HCT116 (cell line): ENCODE measurements around the gene ANXA3.

Experiments used
- CEBPB ChIP-seq: IDR thresholded peaks from 2 replicates; pipeline ENCODE4 v1.6.1; 2012; ENCODE audit warnings: low read depth
- CTCF ChIP-seq, 3 experiments: fragments of 200-600 bp in 1 of 3; sonication (generic) in 1 of 3; IDR thresholded peaks in 2 of 3; conservative IDR thresholded peaks in 1 of 3; 2 replicates each; pipeline ENCODE4 v1.5.1; 2012 to 2017; ENCODE audit warnings: low read depth in 2 of 3, low read length in 2 of 3, antibody characterized with exemption in 1 of 3, borderline replicate concordance in 1 of 3, control low read depth in 1 of 3, mild to moderate bottlenecking in 1 of 3, mixed read lengths in 1 of 3, mixed run types in 1 of 3, moderate library complexity in 1 of 3; ENCODE audit not compliant: insufficient read depth in 1 of 3
- EZH2phosphoT487 ChIP-seq: fragments of 200-600 bp; IDR thresholded peaks from 2 replicates; pipeline ENCODE4 v1.6.1; 2018; ENCODE audit warnings: antibody characterized with exemption, borderline replicate concordance
- FOSL1 ChIP-seq: IDR thresholded peaks from 2 replicates; pipeline ENCODE4 v1.6.1; 2012; ENCODE audit warnings: low read depth
- POLR2A ChIP-seq: IDR thresholded peaks from 2 replicates; pipeline ENCODE4 v1.7.0; 2011; ENCODE audit warnings: borderline replicate concordance; ENCODE audit not compliant: insufficient read depth, insufficient read length; ENCODE audit errors: extremely low read depth
- POLR2AphosphoS5 ChIP-seq: IDR thresholded peaks from 2 replicates; pipeline ENCODE4 v1.6.1; 2011; ENCODE audit warnings: mild to moderate bottlenecking, low read depth, low read length, moderate library complexity
- SP1 ChIP-seq: IDR thresholded peaks from 2 replicates; pipeline ENCODE4 v1.6.1; 2012; ENCODE audit warnings: low read depth
- TCF7L2 ChIP-seq: IDR thresholded peaks from 2 replicates; pipeline ENCODE4 v1.7.0; 2011; ENCODE audit warnings: borderline replicate concordance, inconsistent platforms; ENCODE audit not compliant: insufficient read depth, insufficient read length; ENCODE audit errors: extremely low read depth

GRCh38 chr4:78609580-78609979 is 58.0 kb downstream of the ANXA3 start:
- TF ChIP-seq POLR2A (no peak), TCF7L2 (no peak), CTCF (IDR thresholded peaks at IDR 0.05 in 2 of 3, conservative IDR thresholded peaks at IDR 0.05 in 1 of 3; ENCODE audit: borderline replicate concordance in 1 of 3, insufficient read depth in 1 of 3, low read depth in 2 of 3, low read length in 2 of 3) (no peak), EZH2phosphoT487 (no peak), FOSL1 (no peak), POLR2AphosphoS5 (no peak), SP1 (no peak), CEBPB (no peak)
